ENCODE data around the gene VPS54. TPM values are rescaled to one million over a fixed set of nuclear protein-coding genes. Genes with fewer than 3 reads are reported as not detected.
"Not testable (repeated sequence)": the region's sequence is repeated elsewhere in the genome, so short reads cannot be mapped to it uniquely, and the experiment has no call there.

VPS54 gene
- total RNA-seq, 1 experiment from 2014 or later: 19.1 TPM

- ChIA-PET POLR2A (ENCODE audit: low non-redundant PET) (no interaction called here), CTCF (no interaction called here)
- Histone ChIP-seq H3K36me3 (ENCODE audit: insufficient read depth, low read length, poor library complexity, severe bottlenecking) (no peaks in the 10 kb centered on the region), H3K27ac (ENCODE audit: low read depth, low read length, poor library complexity, severe bottlenecking) (no peak overlapping the region), H3K27me3 (replicated peaks; ENCODE audit: insufficient read depth, low read depth, low read length, poor library complexity) (no peaks in the 10 kb centered on the region), H3K4me3 (ENCODE audit: low read depth, low read length, poor library complexity, severe bottlenecking) (no peak overlapping the region), H3K4me1 (ENCODE audit: insufficient read depth, low read length, poor library complexity, severe bottlenecking) (peaks cover 26% of the 10 kb centered on the region), H3K9me3 (ENCODE audit: low read depth, low read length, poor library complexity, severe bottlenecking) (no peaks in the 10 kb centered on the region)
- no TSS peak for BruUV-seq (replicated peaks)
- no peak for DNase-seq (ENCODE audit: low spot score)
- TF ChIP-seq EZH2 (IDR thresholded peaks at IDR 0.05; ENCODE audit: borderline replicate concordance, low read depth, low read length, poor library complexity, severe bottlenecking): no peak
- TF ChIP-seq CTCF (conservative IDR thresholded peaks at IDR 0.05; ENCODE audit: low read depth, low read length): no peak
- intact Hi-C loops (cut with micrococcal nuclease; ENCODE audit: unreplicated experiment): no loop called here
Measured at GRCh38 chr2:63990072-63990471, 29.2 kb downstream of the VPS54 start.

GRCh38 chr2:63988842-63989436 is 30.3 kb downstream of the VPS54 start:
- BruUV-seq (replicated peaks); POLR2A ChIA-PET (ENCODE audit: low non-redundant PET); H3K27me3 ChIP-seq (replicated peaks; ENCODE audit: insufficient read depth, low read depth, low read length, poor library complexity); DNase-seq (ENCODE audit: low spot score); H3K27ac ChIP-seq (ENCODE audit: low read depth, low read length, poor library complexity, severe bottlenecking); CTCF ChIA-PET; H3K36me3 ChIP-seq (ENCODE audit: insufficient read depth, low read length, poor library complexity, severe bottlenecking); H3K4me3 ChIP-seq (ENCODE audit: low read depth, low read length, poor library complexity, severe bottlenecking); intact Hi-C loops (cut with micrococcal nuclease; ENCODE audit: unreplicated experiment); H3K9me3 ChIP-seq (ENCODE audit: low read depth, low read length, poor library complexity, severe bottlenecking): not testable (repeated sequence)
- peaks cover 30% of the 10 kb centered on the region for H3K4me1 ChIP-seq (ENCODE audit: insufficient read depth, low read length, poor library complexity, severe bottlenecking)

GRCh38 chr2:63984606-63985359 is 34.4 kb downstream of the VPS54 start:
- DNase-seq (ENCODE audit: low spot score): no peak
- no TSS peak for BruUV-seq (replicated peaks)
- POLR2A ChIA-PET (ENCODE audit: low non-redundant PET): no interaction called here

More at GRCh38 chr2:63984606-63985359, 34.4 kb downstream of the VPS54 start:
- CTCF ChIA-PET: no interaction called here
- Histone ChIP-seq H3K36me3 (ENCODE audit: insufficient read depth, low read length, poor library complexity, severe bottlenecking) (no peaks in the 10 kb centered on the region), H3K4me3 (ENCODE audit: low read depth, low read length, poor library complexity, severe bottlenecking) (no peak overlapping the region), H3K27ac (ENCODE audit: low read depth, low read length, poor library complexity, severe bottlenecking) (no peak overlapping the region), H3K27me3 (replicated peaks; ENCODE audit: insufficient read depth, low read depth, low read length, poor library complexity) (no peaks in the 10 kb centered on the region), H3K9me3 (ENCODE audit: low read depth, low read length, poor library complexity, severe bottlenecking) (no peaks in the 10 kb centered on the region), H3K4me1 (ENCODE audit: insufficient read depth, low read length, poor library complexity, severe bottlenecking) (peaks cover 10% of the 10 kb centered on the region)
- intact Hi-C loops (cut with micrococcal nuclease; ENCODE audit: unreplicated experiment): no loop called here
- TF ChIP-seq CTCF (conservative IDR thresholded peaks at IDR 0.05; ENCODE audit: low read depth, low read length) (no peak), EZH2 (IDR thresholded peaks at IDR 0.05; ENCODE audit: borderline replicate concordance, low read depth, low read length, poor library complexity, severe bottlenecking) (no peak)
